HCT116 (cell line): Measurements from ENCODE around the gene BMAL1. TPM values are rescaled to one million over a fixed set of nuclear protein-coding genes. Genes with fewer than 3 reads are reported as not detected.

ENCODE experiments used
- ATAC-seq: fragments of 200-7000 bp; cut with Tn5 transposase; 2 replicates; pipeline ENCODE4 v1.9.1; 2020; ENCODE audit warnings: mild to moderate bottlenecking, moderate library complexity
- BruUV-seq: library from RNA; stranded (reverse); fragments of 400-500 nt; replicated peaks from 2 replicates; lab custom pipeline; 2021; lab: Mats Ljungman, UMichigan
- CTCF ChIA-PET: fragments of 300-600 bp; sonication (Branson Sonifier 250); formaldehyde crosslinking; loops from one replicate; lab custom pipeline; 2021; ENCODE audit warnings: antibody characterized with exemption; lab: Charles Lee
- POLR2A ChIA-PET: fragments of 300-600, 350-600 bp; sonication (Branson Sonifier 250); formaldehyde crosslinking; loops from one replicate; lab custom pipeline; 2021; ENCODE audit warnings: antibody characterized with exemption; lab: Charles Lee
- RAD21 ChIA-PET, 2 experiments: fragments of 300-600 bp; sonication (Branson Sonifier 250); formaldehyde crosslinking; loops; one replicate each; lab custom pipeline; 2023; ENCODE audit warnings: low total read pairs in 2 of 2; ENCODE audit not compliant: uncharacterized antibody in 2 of 2, unreplicated experiment in 2 of 2, low non-redundant PET in 1 of 2; lab: Charles Lee
- DNase-seq: peaks from one replicate; pipeline ENCODE4 v3.0.0-alpha.2; 2010; ENCODE audit warnings: low read depth, low spot score
- H2AFZ ChIP-seq: fragments of 200-600 bp; shearing (Covaris generic), sonication (generic); 2 replicates; pipeline ENCODE4 v1.6.1; 2017; ENCODE audit warnings: low read depth, mixed run types, mixed read lengths, antibody characterized with exemption, low read length; ENCODE audit not compliant: poor library complexity, severe bottlenecking
- H3K27ac ChIP-seq: 2 replicates; pipeline ENCODE4 v1.5.1; 2012; ENCODE audit warnings: low read depth, low read length
- H3K27me3 ChIP-seq: fragments of 200-600 bp; sonication (generic); 2 replicates; pipeline ENCODE4 v1.6.1; 2016; ENCODE audit warnings: mixed run types, low read length, mixed read lengths; ENCODE audit not compliant: insufficient read depth
- H3K36me3 ChIP-seq, 2 experiments: fragments of 200-500 bp in 1 of 2; fragments of 200-600 bp in 1 of 2; sonication (Bioruptor generic) in 1 of 2; sonication (generic) in 1 of 2; 2 replicates each; pipeline versions ENCODE4 v1.5.1 to v1.6.1; 2014 to 2016; ENCODE audit warnings: low read length in 2 of 2, inconsistent platforms in 1 of 2, mixed read lengths in 1 of 2, mixed run types in 1 of 2; ENCODE audit not compliant: insufficient read depth in 2 of 2, control insufficient read depth in 1 of 2
- H3K4me1 ChIP-seq, 2 experiments: fragments of 200-600 bp in 1 of 2; sonication (generic) in 1 of 2; 2 replicates each; pipeline versions ENCODE4 v1.5.1 to v1.6.1; 2012 to 2017; ENCODE audit warnings: low read length in 2 of 2, inconsistent platforms in 1 of 2, mild to moderate bottlenecking in 1 of 2, mixed read lengths in 1 of 2, mixed run types in 1 of 2, moderate library complexity in 1 of 2; ENCODE audit not compliant: insufficient read depth in 2 of 2, control insufficient read depth in 1 of 2
- H3K4me2 ChIP-seq: fragments of 200-600 bp; sonication (generic); 2 replicates; pipeline ENCODE4 v1.6.1; 2017; ENCODE audit warnings: mixed run types, low read length, mixed read lengths
- H3K4me3 ChIP-seq, 2 experiments: fragments of 200-600 bp in 1 of 2; sonication (generic) in 1 of 2; replicated peaks in 1 of 2; 2 replicates each; pipeline ENCODE4 v1.5.1; 2011 to 2016; ENCODE audit warnings: low read length in 2 of 2, control low read depth in 1 of 2, low read depth in 1 of 2, mild to moderate bottlenecking in 1 of 2, mixed read lengths in 1 of 2, mixed run types in 1 of 2
- H3K79me2 ChIP-seq: fragments of 200-600 bp; sonication (generic); 2 replicates; pipeline ENCODE4 v1.6.1; 2017; ENCODE audit warnings: mild to moderate bottlenecking, mixed run types, low read length, moderate library complexity, mixed read lengths; ENCODE audit not compliant: insufficient read depth
- H3K9ac ChIP-seq: fragments of 200-600 bp; sonication (generic); 2 replicates; pipeline ENCODE4 v1.6.1; 2016; ENCODE audit warnings: low read length, mixed read lengths
- H3K9me2 ChIP-seq: fragments of 200-600 bp; sonication (generic), shearing (Covaris generic); 2 replicates; pipeline ENCODE4 v1.6.1; 2017; ENCODE audit warnings: mixed run types, mild to moderate bottlenecking, moderate library complexity; ENCODE audit not compliant: insufficient read depth
- H3K9me3 ChIP-seq, 2 experiments: fragments of 200-500 bp in 1 of 2; fragments of 200-600 bp in 1 of 2; sonication (Bioruptor generic) in 1 of 2; sonication (generic) in 1 of 2; 2 replicates each; pipeline ENCODE4 v1.6.1; 2014 to 2017; ENCODE audit warnings: low read length in 2 of 2, mixed read lengths in 2 of 2, inconsistent platforms in 1 of 2, low read depth in 1 of 2, mild to moderate bottlenecking in 1 of 2, mixed run types in 1 of 2, moderate library complexity in 1 of 2; ENCODE audit not compliant: control insufficient read depth in 1 of 2, insufficient read depth in 1 of 2
- H4K20me1 ChIP-seq: fragments of 200-600 bp; sonication (generic), shearing (Covaris generic); 2 replicates; pipeline ENCODE4 v1.6.1; 2017; ENCODE audit warnings: mixed run types, mild to moderate bottlenecking, moderate library complexity; ENCODE audit not compliant: insufficient read depth
- CBX3 ChIP-seq: IDR thresholded peaks from 2 replicates; pipeline ENCODE4 v1.6.1; 2012; ENCODE audit warnings: low read depth
- ELF1 ChIP-seq: IDR thresholded peaks from 2 replicates; pipeline ENCODE4 v1.6.1; 2012; ENCODE audit warnings: low read depth, borderline replicate concordance
- EZH2phosphoT487 ChIP-seq: fragments of 200-600 bp; IDR thresholded peaks from 2 replicates; pipeline ENCODE4 v1.6.1; 2018; ENCODE audit warnings: antibody characterized with exemption, borderline replicate concordance
- FOSL1 ChIP-seq: IDR thresholded peaks from 2 replicates; pipeline ENCODE4 v1.6.1; 2012; ENCODE audit warnings: low read depth
- POLR2A ChIP-seq: IDR thresholded peaks from 2 replicates; pipeline ENCODE4 v1.7.0; 2011; ENCODE audit warnings: borderline replicate concordance; ENCODE audit not compliant: insufficient read depth, insufficient read length; ENCODE audit errors: extremely low read depth
- POLR2AphosphoS5 ChIP-seq: IDR thresholded peaks from 2 replicates; pipeline ENCODE4 v1.6.1; 2011; ENCODE audit warnings: mild to moderate bottlenecking, low read depth, low read length, moderate library complexity
- RAD21 ChIP-seq: IDR thresholded peaks from 2 replicates; pipeline ENCODE4 v1.6.1; 2012; ENCODE audit warnings: low read depth, mild to moderate bottlenecking
- SIN3A ChIP-seq: IDR thresholded peaks from 2 replicates; pipeline ENCODE4 v1.6.1; 2012; ENCODE audit warnings: low read depth
- SRF ChIP-seq: IDR thresholded peaks from 2 replicates; pipeline ENCODE4 v1.6.1; 2012; ENCODE audit warnings: low read depth
- YY1 ChIP-seq: IDR thresholded peaks from 2 replicates; pipeline ENCODE4 v1.6.1; 2011; ENCODE audit warnings: low read length, low read depth, moderate library complexity, mild to moderate bottlenecking; ENCODE audit not compliant: insufficient replicate concordance; ENCODE audit errors: extremely low read depth
- ZFX ChIP-seq: fragments of 450-650 bp; IDR thresholded peaks from 2 replicates; pipeline ENCODE4 v1.6.1; 2017
- ZNF274 ChIP-seq: fragments of 200-500 bp; sonication (Bioruptor generic); IDR thresholded peaks from 2 replicates; pipeline ENCODE4 v1.6.1; 2014; ENCODE audit warnings: mild to moderate bottlenecking, low read depth, low read length, inconsistent platforms
- intact Hi-C: fragments of 100-400 bp; cut with micrococcal nuclease; formaldehyde crosslinking; loops from 2 replicates; pipeline ENCODE4 v1.10.0; 2022
- total RNA-seq: library from RNA; stranded (reverse); gene quantifications from one replicate; pipeline ENCODE4 v1.2.1, GENCODE V29; 2021; ENCODE audit not compliant: unreplicated experiment
- TF ChIP-seq, protein P1 (sequence below): IDR thresholded peaks from 2 replicates; pipeline ENCODE4 v1.6.1; 2012

Gene BMAL1
- total RNA-seq, 1 experiment from 2014 or later = 17.6 TPM

GRCh38 chr11:13308704-13309103 is 31.1 kb downstream of the BMAL1 start:
- intact Hi-C loops = no loop called here
- TF ChIP-seq SIN3A = no peak
- no peak for TF ChIP-seq SRF
- ChIA-PET CTCF (no interaction called here), POLR2A (no interaction called here), RAD21 (no interaction called here)
- Histone ChIP-seq H3K79me2 (no peaks in the 10 kb centered on the region), H3K4me3 (no peak overlapping the region), H3K9ac (no peak overlapping the region), H2AFZ (no peak overlapping the region), H3K4me1 (no peaks in the 10 kb centered on the region), H3K4me2 (no peak overlapping the region), H3K9me2 (no peaks in the 10 kb centered on the region), H3K27ac (no peak overlapping the region), H3K27me3 (no peaks in the 10 kb centered on the region), H3K36me3 (no peaks in the 10 kb centered on the region), H4K20me1 (no peaks in the 10 kb centered on the region), H3K9me3 (no peaks in the 10 kb centered on the region)
- DNase-seq = no peak
- BruUV-seq = no TSS peak
- no peak for ATAC-seq

DNA sequence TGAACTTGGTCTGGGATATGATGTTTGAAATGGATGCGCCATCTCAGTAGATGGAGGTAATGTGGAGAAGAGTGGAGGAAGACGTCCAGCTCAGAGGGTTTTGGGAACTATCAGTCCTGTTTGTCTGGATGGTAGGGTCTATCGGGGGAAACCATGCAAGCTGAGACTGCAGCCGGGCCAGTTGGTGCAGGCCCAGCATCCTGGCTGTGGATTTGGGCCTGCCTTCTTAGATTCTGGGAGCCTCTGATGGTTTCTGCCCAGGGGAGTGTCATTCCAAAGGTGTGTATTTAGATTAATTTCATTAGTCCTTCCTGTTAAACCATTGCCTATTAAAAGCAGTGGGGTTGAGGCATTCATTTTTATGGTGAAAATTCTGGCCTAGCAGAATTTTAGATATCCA is 31.6 kb downstream of the BMAL1 start:
- Histone ChIP-seq H2AFZ (no peak overlapping the region), H3K9me2 (no peaks in the 10 kb centered on the region), H3K9me3 (no peaks in the 10 kb centered on the region), H3K79me2 (no peaks in the 10 kb centered on the region), H3K9ac (no peak overlapping the region), H3K36me3 (no peaks in the 10 kb centered on the region), H4K20me1 (no peaks in the 10 kb centered on the region), H3K4me3 (no peak overlapping the region), H3K4me1 (no peaks in the 10 kb centered on the region), H3K4me2 (no peak overlapping the region), H3K27ac (no peak overlapping the region), H3K27me3 (no peaks in the 10 kb centered on the region)
- ChIA-PET RAD21 (no interaction called here), CTCF (no interaction called here), POLR2A (no interaction called here)
- DNase-seq (no peak), ATAC-seq (no peak)
- TF ChIP-seq YY1 = no peak
- no peak for TF ChIP-seq RAD21
- TF ChIP-seq ZNF274 = no peak
- TF ChIP-seq SIN3A = no peak
- TF ChIP-seq, protein P1, sequence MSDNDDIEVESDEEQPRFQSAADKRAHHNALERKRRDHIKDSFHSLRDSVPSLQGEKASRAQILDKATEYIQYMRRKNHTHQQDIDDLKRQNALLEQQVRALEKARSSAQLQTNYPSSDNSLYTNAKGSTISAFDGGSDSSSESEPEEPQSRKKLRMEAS = no peak
- TF ChIP-seq FOSL1 = no peak
- no peak for TF ChIP-seq EZH2phosphoT487
- TF ChIP-seq ELF1 = no peak
- no peak for TF ChIP-seq ZFX
- TF ChIP-seq POLR2A = no peak
- no peak for TF ChIP-seq CBX3
- TF ChIP-seq POLR2AphosphoS5 = no peak
- intact Hi-C loops = no loop called here
- no TSS peak for BruUV-seq
